GM21381 (cell line): ENCODE results near the gene KIF13A.
A peak's percentile ranks its signal among the peaks of the same experiment; 100 is the strongest.
"Not testable (repeated sequence)": the region's sequence is repeated elsewhere in the genome, so short reads cannot be mapped to it uniquely, and the experiment has no call there.

ENCODE experiments used
- ATAC-seq: cut with Tn5 transposase; IDR thresholded peaks from one replicate; pipeline ENCODE4 v1.9.1; 2021; ENCODE audit warnings: mild to moderate bottlenecking, moderate library complexity; ENCODE audit not compliant: unreplicated experiment

The KIF13A gene

GRCh38 chr6:17904491-17905120 is 82.8 kb downstream of the KIF13A start:
- no peak for ATAC-seq

GRCh38 chr6:17902974-17903373 is 84.5 kb downstream of the KIF13A start:
- ATAC-seq = no peak

- no peak for ATAC-seq
These were observed 85.9 kb downstream of the KIF13A start for GRCh38 chr6:17901493-17901892.

- no peak for ATAC-seq
These were observed 87.4 kb downstream of the KIF13A start for GRCh38 chr6:17900011-17900410.

- no peak for ATAC-seq
These were observed 87.9 kb downstream of the KIF13A start for GRCh38 chr6:17899491-17899890.

- no peak for ATAC-seq
These were observed 89.8 kb downstream of the KIF13A start for GRCh38 chr6:17897681-17898080.

GRCh38 chr6:17894905-17895304 is 92.5 kb downstream of the KIF13A start:
- ATAC-seq = no peak

GRCh38 chr6:17894191-17894590 is 93.2 kb downstream of the KIF13A start:
- ATAC-seq = no peak

GRCh38 chr6:17892097-17892686 is 95.2 kb downstream of the KIF13A start:
- ATAC-seq = no peak

- ATAC-seq = no peak
These were observed 97.1 kb downstream of the KIF13A start for GRCh38 chr6:17890309-17890708.

- ATAC-seq = not testable (repeated sequence)
These were observed 97.7 kb downstream of the KIF13A start for GRCh38 chr6:17889777-17890176.

- no peak for ATAC-seq
These were observed 100.5 kb downstream of the KIF13A start for GRCh38 chr6:17886891-17887290.

- no peak for ATAC-seq
These were observed 101.4 kb downstream of the KIF13A start for GRCh38 chr6:17885889-17886576.

- peak; percentile 74 for ATAC-seq
These were observed 102.6 kb downstream of the KIF13A start for GRCh38 chr6:17884498-17885478.

GRCh38 chr6:17883665-17884497 is 103.6 kb downstream of the KIF13A start:
- ATAC-seq = no peak

- no peak for ATAC-seq
These were observed 106.2 kb downstream of the KIF13A start for GRCh38 chr6:17881085-17881858.

- no peak for ATAC-seq
These were observed 108.3 kb downstream of the KIF13A start for GRCh38 chr6:17879184-17879583.

GRCh38 chr6:17878734-17879133 is 108.7 kb downstream of the KIF13A start:
- ATAC-seq = no peak

GRCh38 chr6:17877895-17878440 is 109.5 kb downstream of the KIF13A start:
- ATAC-seq = no peak
